Astrocyte (in vitro differentiated cells and primary cell): ENCODE data around the gene GABRR3.

Experiments used
- CTCF ChIP-seq: IDR thresholded peaks from 2 replicates; pipeline ENCODE4 v1.5.1; 2011; ENCODE audit warnings: low read depth, mild to moderate bottlenecking, inconsistent platforms, low read length, moderate library complexity; ENCODE audit not compliant: insufficient read depth
- EZH2 ChIP-seq: IDR thresholded peaks from 2 replicates; pipeline ENCODE4 v1.6.1; 2012; ENCODE audit warnings: mild to moderate bottlenecking, low read length, inconsistent platforms; ENCODE audit not compliant: insufficient read depth

- TF ChIP-seq CTCF (no peak), EZH2 (no peak)
These were observed 80.8 kb downstream of the GABRR3 start for GRCh38 chr3:97954228-97954827.
